Activated T-helper 1 cell treated with anti-CD3 and anti-CD28 coated beads, Interleukin-2, amount 50 U/mL, for 16 hours (primary cell): ENCODE results near the gene DNAH9.

Experiments
- DNase-seq, 2 donors: peaks; one replicate each; pipeline ENCODE4 v3.0.0-alpha.2; 2020; ENCODE audit warnings: low read depth in 1 of 2, low spot score in 1 of 2

Gene DNAH9

GRCh38 chr17:11598274-11599221 is at the start of gene DNAH9:
DNAH9 (plus strand) TSS chr17:11598470; CDS start chr17:11598499, 29 bp downstream.
- no peak for DNase-seq

- DNase-seq: no peak
Observed at GRCh38 chr17:11550431-11550830, 47.8 kb upstream of the DNAH9 start.

GRCh38 chr17:11551442-11551841 is 46.8 kb upstream of the DNAH9 start:
- DNase-seq: no peak

GRCh38 chr17:11553135-11553534 is 45.1 kb upstream of the DNAH9 start:
- no peak for DNase-seq

GRCh38 chr17:11554042-11554441 is 44.2 kb upstream of the DNAH9 start:
- no peak for DNase-seq

- DNase-seq: no peak
Observed at GRCh38 chr17:11554542-11554941, 43.7 kb upstream of the DNAH9 start.

GRCh38 chr17:11555530-11555929 is 42.7 kb upstream of the DNAH9 start:
- DNase-seq: no peak

GRCh38 chr17:11557727-11558452 is 40.4 kb upstream of the DNAH9 start:
- no peak for DNase-seq

- DNase-seq: no peak
Observed at GRCh38 chr17:11558681-11559234, 39.5 kb upstream of the DNAH9 start.

- no peak for DNase-seq
Observed at GRCh38 chr17:11559601-11560000, 38.7 kb upstream of the DNAH9 start.

GRCh38 chr17:11561281-11561680 is 37.0 kb upstream of the DNAH9 start:
- no peak for DNase-seq

- DNase-seq: no peak
Observed at GRCh38 chr17:11561702-11562101, 36.6 kb upstream of the DNAH9 start.

GRCh38 chr17:11564589-11565380 is 33.5 kb upstream of the DNAH9 start:
- no peak for DNase-seq

- DNase-seq: no peak
Observed at GRCh38 chr17:11565591-11565990, 32.7 kb upstream of the DNAH9 start.

GRCh38 chr17:11578998-11579397 is 19.3 kb upstream of the DNAH9 start:
- DNase-seq: no peak

GRCh38 chr17:11580677-11581076 is 17.6 kb upstream of the DNAH9 start:
- no peak for DNase-seq

- DNase-seq: no peak
Observed at GRCh38 chr17:11582217-11582616, 16.1 kb upstream of the DNAH9 start.

GRCh38 chr17:11583306-11583992 is 14.8 kb upstream of the DNAH9 start:
- DNase-seq: no peak

- DNase-seq: no peak
Observed at GRCh38 chr17:11589716-11590115, 8.6 kb upstream of the DNAH9 start.

- DNase-seq: no peak
Observed at GRCh38 chr17:11601661-11602060, 3.4 kb downstream of the DNAH9 start.

- DNase-seq: no peak
Observed at GRCh38 chr17:11608396-11608795, 10.1 kb downstream of the DNAH9 start.
